HG03060 (cell line): ENCODE results near the gene HOXB6.

ENCODE experiments used
- ATAC-seq: cut with Tn5 transposase; IDR thresholded peaks from one replicate; pipeline ENCODE4 v1.9.1; 2021; ENCODE audit warnings: low read depth, moderate number of reproducible peaks; ENCODE audit not compliant: unreplicated experiment

HOXB6 gene

DNA sequence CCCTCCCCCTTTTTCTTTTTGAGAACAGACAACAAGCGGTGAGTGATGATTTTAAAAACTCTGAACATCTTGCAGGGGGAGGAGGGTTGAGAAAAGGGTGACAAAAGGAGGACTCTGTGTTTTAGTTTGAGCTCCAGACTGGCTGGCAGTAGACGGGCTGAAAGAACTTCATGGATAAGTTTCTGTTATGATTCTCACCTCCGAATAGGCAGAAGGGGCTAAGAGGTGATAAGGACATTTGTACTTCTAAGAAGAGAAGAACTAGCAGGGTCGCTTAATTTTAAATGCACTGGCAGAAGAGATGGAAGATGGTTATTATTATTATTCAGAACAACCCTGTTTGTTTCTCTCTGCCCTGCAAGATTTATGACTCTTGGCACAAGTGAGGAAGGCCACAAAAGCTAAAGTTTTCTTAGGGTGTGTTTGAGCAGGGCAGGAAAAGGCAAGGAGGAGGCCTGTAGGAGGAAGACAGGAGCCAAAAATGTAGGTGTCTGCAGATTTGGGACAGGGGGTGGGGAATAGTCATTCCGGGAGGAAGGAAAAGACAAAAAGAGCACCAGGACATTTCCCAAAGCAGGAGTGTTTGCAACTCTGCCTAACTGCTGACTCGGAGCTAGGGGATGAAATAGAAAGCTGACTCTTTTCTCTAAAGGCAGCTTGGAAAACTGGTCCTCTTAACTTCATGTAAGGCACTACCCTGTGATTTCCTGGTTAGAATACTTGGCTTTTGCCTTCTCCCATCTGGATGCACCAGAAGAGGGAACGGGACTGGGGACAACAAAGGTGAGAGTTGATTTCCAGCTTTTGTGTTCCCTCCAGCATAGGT, 48.0 kb downstream of the HOXB6 start:
- no peak for ATAC-seq

DNA sequence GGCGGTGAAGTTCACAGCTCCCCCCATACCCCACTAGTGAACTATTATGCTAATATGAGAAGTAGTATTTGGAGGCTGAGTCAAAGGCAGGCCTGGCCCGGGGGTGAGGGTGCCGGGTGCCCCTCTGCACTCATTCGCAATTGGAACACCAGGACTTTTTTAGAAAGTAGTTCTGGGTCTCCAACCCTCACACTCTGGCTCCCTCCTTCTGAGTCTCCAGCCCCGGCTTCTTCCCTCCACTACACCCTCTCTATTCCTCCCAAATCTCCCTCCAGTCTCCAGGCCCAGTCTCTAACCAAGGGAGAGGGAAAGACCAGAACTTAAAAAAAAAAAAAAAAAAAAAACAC, 48.6 kb downstream of the HOXB6 start:
- no peak for ATAC-seq

DNA sequence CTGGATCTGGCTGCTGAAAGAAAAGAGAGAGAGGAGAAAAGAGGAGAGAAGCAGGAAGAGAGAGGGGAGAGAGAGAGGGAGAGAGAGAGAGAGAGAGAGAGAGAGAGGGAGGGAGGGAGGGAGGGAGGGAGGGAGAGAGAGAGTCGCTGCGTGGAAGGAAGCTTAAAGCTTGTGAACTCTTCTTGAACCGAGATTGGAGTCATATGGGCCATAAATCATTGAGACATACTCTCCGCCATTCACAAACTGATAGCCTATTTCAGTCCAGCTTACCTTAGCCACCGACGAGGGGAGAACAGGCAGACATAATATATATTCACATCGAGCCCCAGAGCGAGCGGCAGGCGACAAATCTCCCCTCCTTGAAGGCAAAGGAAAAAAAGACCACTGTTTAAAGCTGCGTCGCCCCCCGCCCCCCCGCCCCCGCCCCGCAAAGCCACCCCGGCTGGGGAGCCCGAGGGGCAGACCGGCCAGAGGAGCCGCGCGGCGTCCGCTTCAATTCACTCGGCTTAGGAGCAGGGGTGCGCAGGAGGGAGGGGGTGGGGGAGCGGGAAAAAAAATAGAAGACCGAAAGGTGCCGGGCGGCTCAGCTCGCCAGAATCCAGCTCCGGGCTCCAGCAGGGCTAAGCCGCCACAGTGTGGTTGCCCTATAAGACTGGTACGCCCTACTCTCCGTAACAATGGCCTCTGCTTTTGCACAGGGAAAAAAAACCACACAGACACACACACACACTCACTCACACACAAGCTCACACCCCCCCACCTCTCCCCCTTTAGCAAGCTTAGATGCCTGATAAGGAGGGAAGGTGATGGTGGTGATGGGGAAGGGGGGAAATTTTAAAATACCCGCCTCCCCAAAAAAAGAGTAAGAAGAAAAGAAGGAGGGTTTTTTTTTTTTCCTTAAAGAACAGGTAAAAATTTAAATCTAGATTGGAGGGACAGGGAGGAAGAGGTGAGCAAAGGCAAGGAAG, 49.2 kb downstream of the HOXB6 start:
- ATAC-seq, result no peak

DNA sequence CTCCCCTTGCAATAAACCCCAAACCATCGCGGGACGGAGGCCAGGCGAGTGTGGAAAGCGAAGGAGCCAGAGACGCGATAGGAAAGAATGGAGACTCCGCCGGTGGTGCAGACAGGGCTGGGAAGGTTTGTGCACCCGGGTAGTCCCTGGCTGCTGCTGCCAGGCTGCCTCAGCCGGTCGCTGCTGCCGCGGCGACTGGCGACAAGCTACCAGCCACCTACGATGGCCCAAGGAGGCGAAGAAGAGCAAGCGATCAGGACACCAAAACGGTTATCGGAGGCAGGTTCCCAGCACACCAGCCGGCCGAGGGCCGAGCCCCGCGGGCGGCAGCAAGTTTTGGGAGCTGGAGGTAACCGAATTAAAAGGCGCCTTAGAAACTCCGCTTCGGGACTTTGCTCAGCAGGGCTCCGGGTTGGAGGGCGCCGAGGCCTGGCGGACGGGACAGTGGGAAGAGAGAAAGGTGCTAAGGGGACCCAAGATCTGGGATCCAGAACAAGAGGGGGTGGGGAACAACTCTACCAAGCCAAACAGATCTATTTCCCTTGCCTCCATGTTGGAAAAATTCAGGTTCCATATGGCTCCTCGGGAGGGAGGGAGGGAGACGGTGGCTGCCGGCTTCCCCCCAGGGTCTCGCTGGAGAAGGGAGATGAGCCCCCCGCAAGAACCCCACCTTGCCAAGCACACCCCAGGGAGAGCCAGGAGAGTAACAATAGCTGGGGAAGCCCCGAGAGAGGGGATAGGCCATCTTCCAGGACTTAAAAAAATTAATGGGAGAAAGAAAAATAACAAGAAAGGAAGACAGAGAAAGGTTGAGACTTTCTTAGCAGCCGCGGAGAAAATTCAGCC, 50.2 kb downstream of the HOXB6 start:
- no peak for ATAC-seq

DNA sequence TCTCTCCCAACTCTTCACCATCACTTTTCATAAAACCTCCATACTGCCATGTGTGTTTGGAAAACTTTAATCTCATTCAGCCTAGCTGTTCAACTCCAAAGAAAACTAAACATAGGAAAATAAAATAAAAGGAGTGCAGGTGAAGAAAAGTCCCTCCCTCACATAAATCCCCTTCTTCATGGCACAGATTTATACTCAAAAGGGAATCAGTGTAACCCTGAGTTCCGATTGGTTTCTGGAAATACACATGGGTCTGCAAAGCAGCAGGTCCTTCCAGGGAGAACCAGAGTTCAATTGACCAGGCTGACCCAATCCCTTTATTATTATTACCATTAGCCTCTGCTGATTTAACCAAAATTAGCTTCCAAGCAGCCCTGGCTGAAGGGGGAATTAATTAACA, 51.0 kb downstream of the HOXB6 start:
- no peak for ATAC-seq

DNA sequence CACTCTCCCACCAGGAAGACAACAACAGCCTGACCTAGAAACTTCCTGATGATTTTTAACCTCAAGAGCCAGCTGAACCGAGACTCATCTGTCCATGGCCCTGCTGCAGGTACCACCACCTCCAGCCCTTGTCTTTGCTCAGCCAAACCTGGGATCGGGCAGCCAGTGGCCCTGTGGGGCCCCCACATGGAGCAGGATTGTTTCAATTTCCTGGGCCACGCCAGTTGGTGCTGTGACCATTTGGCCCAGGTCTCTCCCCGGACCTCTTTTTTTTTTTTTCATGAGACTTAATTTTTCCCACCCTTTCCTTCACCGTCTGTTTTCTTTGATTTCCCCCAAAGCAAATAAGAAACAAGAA, 51.6 kb downstream of the HOXB6 start:
- no peak for ATAC-seq

DNA sequence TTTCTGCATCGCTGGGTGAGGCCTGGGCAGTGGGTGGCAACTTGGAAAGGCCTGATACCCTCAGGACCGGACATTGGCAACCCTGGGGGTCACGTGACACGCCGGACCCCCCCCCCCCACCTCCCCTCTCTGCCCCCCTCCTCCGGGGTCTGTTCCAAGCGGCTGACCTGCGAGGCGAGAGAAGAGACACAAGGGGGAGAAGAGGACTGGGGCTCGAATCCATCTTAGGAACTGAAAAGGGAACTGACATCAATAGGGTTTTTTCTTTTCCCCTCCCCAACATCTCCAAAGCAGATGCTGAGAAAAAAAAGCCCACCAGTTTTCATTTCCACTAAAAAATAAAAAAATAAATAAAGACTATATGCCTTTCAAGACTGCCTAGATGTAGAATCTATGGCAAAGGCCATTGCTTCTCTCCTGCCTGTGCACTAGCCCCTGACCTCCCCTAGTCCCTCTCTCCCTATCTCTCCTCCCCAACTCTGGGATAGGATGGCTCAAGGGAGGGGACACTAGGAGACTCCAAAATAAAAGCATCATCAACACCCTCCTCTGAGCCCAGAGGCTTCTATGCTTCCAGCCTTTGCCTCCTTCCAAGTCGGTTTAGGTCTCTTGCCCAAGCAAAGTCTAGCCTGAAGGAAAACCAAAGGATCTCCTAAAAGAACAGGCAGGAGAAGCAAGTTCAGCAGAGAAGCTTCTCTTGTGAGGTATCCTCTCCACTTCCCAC, 52.2 kb downstream of the HOXB6 start:
- no peak for ATAC-seq

DNA sequence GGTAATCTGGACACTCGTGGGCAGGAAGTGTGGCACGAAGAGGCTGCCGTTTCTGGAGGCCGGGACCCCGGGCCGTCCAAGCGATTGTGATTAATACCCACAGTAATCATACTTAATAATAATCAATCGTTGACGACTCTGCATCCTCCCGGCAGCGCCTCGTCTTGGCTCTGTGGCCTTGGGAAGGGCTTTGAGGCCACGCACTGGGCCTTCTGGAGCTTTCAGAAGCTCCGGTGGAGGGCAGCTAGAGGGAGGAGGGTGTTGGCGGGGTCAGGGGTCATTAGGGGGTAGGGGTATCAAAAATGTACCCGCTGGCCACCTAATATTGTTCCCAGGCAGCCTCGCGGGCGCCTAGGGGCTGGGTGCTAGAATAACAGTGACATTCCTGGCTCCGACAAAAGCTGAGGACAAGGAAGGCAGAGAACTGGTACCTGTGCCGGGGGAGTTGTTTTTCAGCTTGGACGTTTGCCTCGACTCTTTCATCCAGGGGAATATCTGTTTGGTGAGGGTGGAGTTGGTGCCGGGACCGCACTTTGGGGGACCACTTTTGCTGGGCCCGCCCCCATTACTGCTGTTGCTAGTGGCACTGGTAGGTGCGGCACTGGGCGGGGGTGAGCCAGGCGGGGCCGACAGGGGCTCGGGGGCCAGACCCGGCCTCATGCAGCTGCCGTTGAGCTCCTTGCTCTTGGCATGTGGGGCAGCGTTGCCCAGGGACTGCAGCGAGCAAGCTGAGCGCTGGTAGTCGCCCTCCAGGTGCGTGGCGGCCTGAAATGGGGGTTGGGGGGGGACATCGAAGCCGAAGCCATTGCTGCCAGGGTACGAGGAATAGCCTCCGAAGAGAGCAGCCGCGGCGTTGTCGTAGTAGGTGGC, 53.0 kb downstream of the HOXB6 start:
- ATAC-seq, result no peak

DNA sequence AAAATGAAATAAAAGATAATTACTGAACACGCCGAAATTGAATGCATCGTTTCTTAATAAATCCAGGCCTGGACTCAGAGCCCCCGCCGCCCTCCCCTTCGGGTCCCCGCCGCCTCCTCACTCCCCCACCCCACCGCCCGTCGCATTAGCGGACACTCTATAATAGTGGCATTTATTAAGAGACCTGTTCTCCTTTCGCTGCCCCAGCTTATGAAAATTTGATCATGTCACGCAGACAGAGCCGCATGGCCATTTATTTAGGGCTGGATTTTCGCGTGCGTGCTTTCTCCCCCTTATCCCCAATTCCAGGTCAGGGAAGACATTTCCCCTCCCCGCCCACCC, 53.6 kb downstream of the HOXB6 start:
- ATAC-seq, result no peak

DNA sequence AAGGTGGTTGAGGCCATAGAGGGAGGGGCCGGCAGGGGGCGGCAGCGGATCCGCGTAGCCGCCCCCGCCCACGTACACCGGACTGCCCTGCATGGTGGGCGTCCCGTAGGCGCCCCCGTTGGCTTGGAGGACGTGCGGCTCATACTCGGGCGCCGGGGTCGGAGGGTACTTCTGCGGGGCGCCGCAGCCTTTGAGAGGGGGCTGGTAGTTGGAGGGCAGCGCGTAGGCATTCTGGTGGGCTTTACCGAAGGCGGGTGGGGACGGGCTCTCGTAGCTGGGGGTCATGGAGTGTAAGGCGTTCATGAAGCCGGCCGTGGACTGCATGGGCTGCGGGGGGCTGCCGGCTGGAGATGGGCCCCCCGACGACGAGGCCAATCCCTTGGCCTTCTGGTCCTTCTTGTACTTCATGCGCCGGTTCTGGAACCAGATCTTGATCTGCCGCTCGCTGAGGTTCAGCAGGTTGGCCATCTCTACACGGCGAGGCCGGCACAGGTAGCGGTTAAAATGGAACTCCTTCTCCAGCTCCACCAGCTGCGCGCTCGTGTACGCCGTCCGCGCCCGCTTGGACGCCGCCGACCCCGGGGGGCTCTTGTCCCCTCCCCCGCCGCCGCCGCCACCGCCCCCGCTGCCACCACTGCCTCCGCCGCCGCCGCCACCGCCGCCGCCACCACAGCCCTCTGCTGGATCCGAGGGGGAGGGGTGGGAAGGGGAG, 54.1 kb downstream of the HOXB6 start:
- ATAC-seq, result no peak

DNA sequence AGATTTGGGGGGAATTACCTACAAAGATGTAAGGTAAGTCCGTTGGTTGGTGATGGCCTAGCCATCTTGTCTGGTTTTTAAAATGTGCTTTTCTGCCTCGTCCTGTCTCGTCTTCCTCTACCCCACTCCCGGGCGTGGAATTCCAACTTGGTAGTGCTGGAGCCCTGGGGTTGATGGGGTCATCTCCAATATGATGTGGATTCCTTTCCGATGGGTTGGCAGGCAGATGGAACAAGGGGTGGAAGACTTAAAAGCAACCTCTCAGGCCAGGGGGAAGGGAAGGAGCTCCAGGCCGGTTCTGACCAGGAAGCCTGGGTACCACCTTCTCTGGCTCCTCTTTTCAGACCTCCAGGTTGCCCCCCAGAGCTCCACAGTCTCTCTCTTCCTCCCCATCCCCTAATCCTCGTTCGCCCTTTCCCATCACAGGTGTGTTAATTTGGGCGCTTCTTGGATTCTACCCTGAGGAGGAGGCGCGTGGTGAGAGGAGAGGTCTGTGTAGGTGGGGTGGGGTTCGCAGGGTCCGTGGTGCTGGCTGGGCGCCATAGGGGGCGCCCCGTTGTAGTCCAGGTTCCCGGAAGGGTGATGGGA, 54.8 kb downstream of the HOXB6 start:
- ATAC-seq, result no peak

DNA sequence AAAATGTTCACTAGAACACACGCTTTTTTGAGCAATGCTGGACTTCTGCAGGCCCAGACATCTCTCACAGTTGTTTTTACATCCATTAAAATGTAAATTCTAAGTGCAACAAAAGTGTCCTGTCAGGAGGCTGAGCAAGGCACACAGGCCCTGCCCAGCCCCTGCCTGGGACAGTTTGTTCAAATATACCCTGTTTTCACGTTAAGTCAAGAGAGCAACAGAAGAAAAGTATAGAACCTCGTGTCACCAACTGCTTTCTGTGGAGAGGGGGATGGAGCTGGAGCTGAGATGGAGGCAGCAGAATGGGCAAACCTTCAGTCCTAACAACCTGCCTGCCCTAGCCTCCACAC, 55.5 kb downstream of the HOXB6 start:
- ATAC-seq, result no peak

DNA sequence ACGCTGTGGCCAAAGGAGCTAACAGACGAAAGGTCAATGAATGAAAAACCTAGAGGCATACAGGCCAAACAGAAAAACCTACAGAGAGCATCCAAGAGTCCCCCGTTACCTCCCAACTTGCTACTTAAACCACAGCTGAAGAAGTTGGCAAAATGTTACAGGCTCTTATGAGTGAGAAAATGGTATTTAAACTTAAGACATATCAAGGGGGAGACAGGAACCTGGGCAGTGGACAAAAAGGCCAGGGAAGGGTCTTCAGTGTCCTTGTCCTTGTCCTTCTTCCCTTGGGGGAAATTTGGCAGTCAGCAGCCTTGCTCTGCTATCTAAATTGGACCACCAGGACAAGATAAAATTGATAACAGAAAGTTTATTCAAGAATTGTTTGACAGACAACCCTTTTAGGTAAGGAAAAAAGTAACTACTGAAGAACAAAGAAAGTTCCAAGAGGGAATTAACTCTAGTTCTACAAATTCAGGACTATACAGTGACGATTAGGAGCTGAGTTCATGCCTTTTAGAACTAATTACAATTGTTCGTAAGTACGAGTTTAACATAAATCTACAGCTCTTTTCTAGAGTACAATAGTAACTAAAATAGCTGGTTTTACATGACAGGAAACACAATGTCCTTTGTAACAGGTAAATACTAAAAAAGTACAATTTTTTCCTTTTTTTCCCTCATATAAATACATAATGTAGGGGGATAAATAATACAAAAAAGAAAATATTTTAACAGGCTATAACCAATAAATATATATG, 56.1 kb downstream of the HOXB6 start:
- no peak for ATAC-seq

DNA sequence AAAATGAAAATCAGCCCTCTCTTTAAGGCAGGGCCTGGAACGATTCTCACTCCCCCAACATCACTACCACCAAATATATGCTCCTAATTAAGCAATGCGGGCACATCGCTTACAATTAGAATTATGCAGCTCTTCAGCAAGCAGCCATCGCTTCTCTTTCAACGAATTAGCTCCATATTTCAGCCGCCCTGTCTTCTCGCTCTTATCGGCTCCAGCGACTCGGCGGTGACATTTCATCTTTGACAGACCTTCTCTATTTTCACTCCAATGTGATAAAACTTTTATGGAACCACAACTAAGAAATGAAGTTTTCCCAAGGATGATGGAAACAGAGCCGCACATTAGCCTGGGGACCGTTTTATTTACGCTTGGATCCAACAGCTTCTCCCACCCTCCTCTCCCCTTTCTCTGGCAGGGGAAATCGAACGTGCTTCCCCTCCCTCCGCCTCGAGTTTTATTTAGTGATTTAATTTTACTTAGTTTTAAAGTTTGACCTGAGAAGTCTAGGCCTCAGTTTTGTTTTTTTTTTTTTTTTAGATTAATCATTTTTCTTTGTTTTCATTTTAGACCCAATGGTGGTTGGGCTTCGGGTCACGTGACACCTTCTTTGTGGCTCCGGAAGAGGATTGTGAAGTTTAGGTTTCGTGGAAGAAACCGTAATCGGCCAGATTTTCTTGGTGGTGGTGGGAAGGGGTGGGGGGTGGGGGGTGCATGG, 56.8 kb downstream of the HOXB6 start:
- ATAC-seq, result no peak

DNA sequence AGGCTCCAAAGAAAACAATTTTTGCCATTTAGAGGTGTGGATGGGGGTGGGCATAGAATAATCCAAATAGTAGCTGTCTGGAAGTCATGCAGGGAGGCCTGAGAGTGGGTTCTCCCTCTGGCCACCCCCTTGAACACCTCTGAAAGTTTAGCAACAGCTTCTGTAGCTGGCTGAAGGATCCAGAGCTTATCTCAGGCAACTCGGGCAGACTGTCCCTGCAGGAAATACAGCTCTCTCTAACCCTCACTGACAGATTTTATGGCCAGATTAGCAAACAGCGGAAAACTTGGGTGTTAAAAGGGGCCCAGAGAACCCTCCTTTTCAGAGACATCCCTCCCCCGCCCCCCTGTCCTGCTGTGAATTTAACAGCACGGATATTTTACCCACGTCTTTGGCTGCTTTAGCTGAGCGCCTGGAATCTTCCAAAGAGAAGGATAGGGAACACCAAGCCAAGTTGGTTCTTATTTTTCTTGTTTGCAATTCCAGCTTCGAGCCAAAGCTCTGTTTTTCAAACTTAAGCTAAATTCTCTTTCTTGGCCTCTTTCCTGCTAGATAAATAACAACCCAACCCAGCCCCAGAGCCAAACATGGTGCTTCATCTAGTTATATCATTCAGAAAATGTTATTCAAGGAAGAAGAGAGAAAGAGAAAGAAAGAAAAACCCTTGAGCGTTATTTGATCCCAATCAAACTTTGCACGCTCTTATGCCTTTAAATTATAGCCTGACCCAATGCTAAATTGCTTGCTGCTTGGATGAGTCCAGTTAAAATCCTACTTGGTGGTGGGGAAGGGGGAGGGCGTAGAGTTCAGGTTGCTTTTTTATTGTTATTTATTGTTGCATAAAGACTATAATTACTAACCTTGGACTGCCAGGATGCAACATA, 57.6 kb downstream of the HOXB6 start:
- no peak for ATAC-seq
